ENCODE data around the gene TCF7L2.

Gene TCF7L2

GRCh38 chr10:113021268-113022040 lies 71.4 kb downstream of the TCF7L2 start:
- no peak for DNase-seq (ENCODE audit: low spot score)
- in situ Hi-C loops (cut with MboI; ENCODE audit: low sequenced_read_pairs, unreplicated experiment) = no loop called here
- TF ChIP-seq, protein P1, sequence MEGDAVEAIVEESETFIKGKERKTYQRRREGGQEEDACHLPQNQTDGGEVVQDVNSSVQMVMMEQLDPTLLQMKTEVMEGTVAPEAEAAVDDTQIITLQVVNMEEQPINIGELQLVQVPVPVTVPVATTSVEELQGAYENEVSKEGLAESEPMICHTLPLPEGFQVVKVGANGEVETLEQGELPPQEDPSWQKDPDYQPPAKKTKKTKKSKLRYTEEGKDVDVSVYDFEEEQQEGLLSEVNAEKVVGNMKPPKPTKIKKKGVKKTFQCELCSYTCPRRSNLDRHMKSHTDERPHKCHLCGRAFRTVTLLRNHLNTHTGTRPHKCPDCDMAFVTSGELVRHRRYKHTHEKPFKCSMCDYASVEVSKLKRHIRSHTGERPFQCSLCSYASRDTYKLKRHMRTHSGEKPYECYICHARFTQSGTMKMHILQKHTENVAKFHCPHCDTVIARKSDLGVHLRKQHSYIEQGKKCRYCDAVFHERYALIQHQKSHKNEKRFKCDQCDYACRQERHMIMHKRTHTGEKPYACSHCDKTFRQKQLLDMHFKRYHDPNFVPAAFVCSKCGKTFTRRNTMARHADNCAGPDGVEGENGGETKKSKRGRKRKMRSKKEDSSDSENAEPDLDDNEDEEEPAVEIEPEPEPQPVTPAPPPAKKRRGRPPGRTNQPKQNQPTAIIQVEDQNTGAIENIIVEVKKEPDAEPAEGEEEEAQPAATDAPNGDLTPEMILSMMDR (IDR thresholded peaks at IDR 0.05; ENCODE audit: borderline replicate concordance, control extremely low read depth, extremely low read depth, insufficient read depth, missing control alignments) = no peak

DNA sequence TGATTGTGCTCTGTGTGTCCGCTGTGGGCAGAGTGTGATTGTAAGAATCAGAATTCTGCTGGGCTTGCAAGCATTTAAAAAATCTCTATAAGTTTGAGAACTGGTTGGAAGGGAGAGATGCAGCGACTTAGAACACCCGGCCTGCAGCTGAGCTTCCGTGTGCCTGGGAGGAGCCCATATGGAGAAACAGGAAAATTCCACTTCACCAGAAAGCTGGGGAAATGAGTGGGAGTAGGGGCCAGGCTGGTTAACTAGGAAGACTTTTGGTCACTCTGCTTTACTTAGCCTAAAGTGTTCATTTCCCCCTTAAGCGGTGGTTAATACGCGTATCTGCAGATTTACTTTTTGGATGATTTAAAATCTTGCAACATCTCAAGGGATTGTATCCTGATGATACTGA lies 72.2 kb downstream of the TCF7L2 start:
- DNase-seq (ENCODE audit: low spot score) = no peak
- TF ChIP-seq, protein P1 (IDR thresholded peaks at IDR 0.05; ENCODE audit: borderline replicate concordance, control extremely low read depth, extremely low read depth, insufficient read depth, missing control alignments) = no peak
- in situ Hi-C loops (cut with MboI; ENCODE audit: low sequenced_read_pairs, unreplicated experiment) = no loop called here

DNA sequence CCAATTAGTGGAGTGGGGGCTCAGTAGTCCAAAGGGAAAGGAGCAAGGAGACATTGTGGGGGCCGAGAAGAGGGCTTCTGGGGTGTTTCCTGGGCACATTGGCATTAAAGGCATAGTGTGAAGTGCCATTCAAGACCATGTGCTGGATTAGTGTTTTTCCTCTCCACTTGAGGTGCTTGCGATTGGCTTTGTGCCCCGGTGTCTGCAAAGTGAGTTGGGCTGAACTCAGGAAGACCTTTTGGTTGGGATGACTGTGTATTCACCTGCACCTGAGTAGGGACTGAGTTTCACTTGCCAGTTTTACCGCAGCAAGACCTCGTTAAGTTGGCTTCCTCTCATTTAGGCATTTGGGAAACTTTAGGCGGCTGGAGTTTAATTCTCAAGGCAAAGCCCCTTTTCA lies 73.0 kb downstream of the TCF7L2 start:
- in situ Hi-C loops (cut with MboI; ENCODE audit: low sequenced_read_pairs, unreplicated experiment) = no loop called here
- no peak for DNase-seq (ENCODE audit: low spot score)
- TF ChIP-seq, protein P1 (IDR thresholded peaks at IDR 0.05; ENCODE audit: borderline replicate concordance, control extremely low read depth, extremely low read depth, insufficient read depth, missing control alignments) = no peak

GRCh38 chr10:113024930-113025329 lies 74.9 kb downstream of the TCF7L2 start:
- TF ChIP-seq, protein P1 (IDR thresholded peaks at IDR 0.05; ENCODE audit: borderline replicate concordance, control extremely low read depth, extremely low read depth, insufficient read depth, missing control alignments) = no peak
- in situ Hi-C loops (cut with MboI; ENCODE audit: low sequenced_read_pairs, unreplicated experiment) = no loop called here

GRCh38 chr10:113025487-113025886 lies 75.4 kb downstream of the TCF7L2 start:
- TF ChIP-seq, protein P1 (IDR thresholded peaks at IDR 0.05; ENCODE audit: borderline replicate concordance, control extremely low read depth, extremely low read depth, insufficient read depth, missing control alignments) = no peak
- in situ Hi-C loops (cut with MboI; ENCODE audit: low sequenced_read_pairs, unreplicated experiment) = no loop called here
- DNase-seq (ENCODE audit: low spot score) = no peak

More at GRCh38 chr10:113024930-113025329, 74.9 kb downstream of the TCF7L2 start:
- no peak for DNase-seq (ENCODE audit: low spot score)

GRCh38 chr10:113026679-113027078 lies 76.6 kb downstream of the TCF7L2 start:
- DNase-seq (ENCODE audit: low spot score) = no peak
- in situ Hi-C loops (cut with MboI; ENCODE audit: low sequenced_read_pairs, unreplicated experiment) = no loop called here
- TF ChIP-seq, protein P1 (IDR thresholded peaks at IDR 0.05; ENCODE audit: borderline replicate concordance, control extremely low read depth, extremely low read depth, insufficient read depth, missing control alignments) = no peak

All from GM13976 (cell line).